ENCODE data around the gene MT3.
A peak's percentile ranks its signal among the peaks of the same experiment; 100 is the strongest.
"Not testable (repeated sequence)": the region's sequence is repeated elsewhere in the genome, so short reads cannot be mapped to it uniquely, and the experiment has no call there.

MT3 gene

GRCh38 chr16:56610017-56610608 lies 20.8 kb downstream of the MT3 start:
- DNase-seq (ENCODE audit: low spot score): no peak

DNA sequence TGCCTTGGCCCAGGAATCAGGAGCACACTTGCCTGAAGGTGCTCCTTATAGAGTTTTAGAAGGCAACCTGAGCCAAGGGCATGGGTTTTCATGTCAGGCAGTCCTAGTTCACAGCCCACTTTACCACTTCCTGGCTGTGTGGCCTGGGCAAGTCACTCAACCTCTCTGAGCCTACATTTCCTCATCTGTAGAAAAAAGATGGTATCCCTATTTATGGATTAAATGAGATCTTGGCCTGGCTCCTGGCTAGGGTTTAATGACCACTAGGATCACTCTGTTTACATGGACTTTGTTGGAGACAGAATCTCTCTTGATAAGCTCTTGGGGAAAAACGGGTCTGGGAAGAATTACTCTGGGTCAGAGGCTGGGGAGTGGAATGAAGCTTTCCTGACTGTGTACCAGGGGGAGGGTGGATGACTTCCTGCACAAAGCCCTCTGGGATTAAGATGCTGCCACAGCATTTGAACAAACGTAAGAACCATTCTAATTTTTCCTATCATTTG lies 21.3 kb downstream of the MT3 start:
- DNase-seq (ENCODE audit: low spot score): no peak

- DNase-seq (ENCODE audit: low spot score): no peak
Measured at GRCh38 chr16:56611281-56611833, 22.0 kb downstream of the MT3 start.

GRCh38 chr16:56613706-56614105 lies 24.4 kb downstream of the MT3 start:
- DNase-seq (ENCODE audit: low spot score): no peak

DNA sequence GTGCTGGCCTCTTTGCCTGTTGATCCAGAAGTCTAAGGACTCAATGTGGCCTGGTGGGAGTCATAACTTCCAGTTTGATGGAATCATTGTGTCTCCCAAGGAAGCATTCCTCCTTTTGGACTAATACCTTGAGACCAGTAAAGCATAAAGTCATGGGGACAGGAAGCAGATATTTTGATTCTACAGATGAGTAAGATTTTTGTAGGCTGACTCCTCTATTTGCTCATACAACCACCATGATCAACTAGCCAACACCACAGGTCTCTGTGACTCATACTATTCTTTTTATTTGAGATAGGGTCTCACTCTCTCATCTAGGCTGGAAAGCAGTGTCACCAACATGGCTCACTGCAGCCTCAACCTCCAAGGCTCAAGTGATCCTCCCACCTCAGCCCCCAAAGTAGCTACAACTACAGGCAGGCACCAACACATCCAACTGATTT lies 25.2 kb downstream of the MT3 start:
- no peak for DNase-seq (ENCODE audit: low spot score)

GRCh38 chr16:56615353-56615752 lies 26.0 kb downstream of the MT3 start:
- no peak for DNase-seq (ENCODE audit: low spot score)

GRCh38 chr16:56616608-56617211 lies 27.4 kb downstream of the MT3 start:
- no peak for DNase-seq (ENCODE audit: low spot score)

DNA sequence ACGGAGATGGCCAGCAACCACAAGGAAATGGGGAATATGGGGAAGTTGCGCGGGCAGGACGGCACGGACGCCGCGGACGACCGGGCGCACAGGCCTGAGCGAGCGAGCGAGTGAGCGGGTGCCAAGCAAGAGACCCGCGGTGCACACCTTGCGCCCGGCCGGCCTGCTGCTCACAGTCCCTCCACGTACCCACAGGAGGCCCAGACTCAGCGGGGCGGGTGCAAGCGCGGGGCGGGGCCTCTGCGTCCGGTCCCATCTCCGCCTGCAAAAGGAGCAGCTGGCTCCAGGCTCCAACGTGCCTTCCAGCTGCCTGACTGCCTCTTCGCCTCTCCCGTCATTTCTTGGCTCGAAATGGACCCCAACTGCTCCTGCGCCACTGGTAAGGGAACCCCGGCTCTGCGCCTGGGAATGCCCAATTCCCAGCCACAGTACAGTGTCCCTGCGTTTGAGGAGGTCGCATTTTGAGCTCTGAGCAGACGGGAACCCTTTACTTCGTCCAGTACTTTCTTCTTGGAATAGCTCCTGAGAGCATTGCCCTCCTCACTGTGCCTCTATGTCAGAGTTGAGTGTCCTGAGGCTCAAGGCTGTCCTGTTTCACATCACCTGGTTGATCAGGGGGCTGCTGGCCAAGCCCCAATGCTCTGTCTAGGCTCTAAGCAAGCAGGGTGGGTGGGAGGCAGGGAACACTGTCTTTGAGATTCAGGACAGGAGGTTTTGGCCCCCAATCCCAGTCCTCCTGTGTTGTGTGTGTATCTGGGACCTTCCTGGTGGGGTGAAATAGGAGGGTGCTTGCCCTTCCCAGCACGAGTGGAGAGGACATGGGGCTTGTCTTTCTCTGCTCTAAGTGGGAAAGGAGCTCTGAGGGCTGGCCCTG lies 28.1 kb downstream of the MT3 start:
- DNase-seq (ENCODE audit: low spot score): no peak

GRCh38 chr16:56618138-56618537 lies 28.8 kb downstream of the MT3 start:
- no peak for DNase-seq (ENCODE audit: low spot score)

GRCh38 chr16:56620339-56620897 lies 31.1 kb downstream of the MT3 start:
- no peak for DNase-seq (ENCODE audit: low spot score)

GRCh38 chr16:56621665-56622445 lies 32.5 kb downstream of the MT3 start:
- not testable (repeated sequence) for DNase-seq (ENCODE audit: low spot score)

DNA sequence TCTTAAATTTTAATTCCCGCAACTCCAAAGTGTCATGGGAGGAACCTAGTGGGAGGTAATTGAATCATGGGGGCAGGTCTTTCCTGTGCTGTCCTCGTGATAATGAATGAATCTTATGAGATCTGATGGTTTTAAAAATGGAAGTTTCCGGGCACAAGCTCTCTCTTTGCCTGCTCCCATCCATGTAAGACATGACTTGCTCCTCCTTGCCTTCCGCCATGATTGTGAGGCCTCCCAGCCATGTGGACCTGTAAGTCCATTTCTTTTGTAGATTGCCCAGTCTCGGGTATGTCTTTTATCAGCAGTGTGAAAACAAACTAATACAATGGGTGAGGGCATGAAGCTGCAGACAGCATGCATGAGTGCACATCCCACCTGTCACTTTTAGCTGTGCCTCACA lies 33.9 kb downstream of the MT3 start:
- DNase-seq (ENCODE audit: low spot score): not testable (repeated sequence)

DNA sequence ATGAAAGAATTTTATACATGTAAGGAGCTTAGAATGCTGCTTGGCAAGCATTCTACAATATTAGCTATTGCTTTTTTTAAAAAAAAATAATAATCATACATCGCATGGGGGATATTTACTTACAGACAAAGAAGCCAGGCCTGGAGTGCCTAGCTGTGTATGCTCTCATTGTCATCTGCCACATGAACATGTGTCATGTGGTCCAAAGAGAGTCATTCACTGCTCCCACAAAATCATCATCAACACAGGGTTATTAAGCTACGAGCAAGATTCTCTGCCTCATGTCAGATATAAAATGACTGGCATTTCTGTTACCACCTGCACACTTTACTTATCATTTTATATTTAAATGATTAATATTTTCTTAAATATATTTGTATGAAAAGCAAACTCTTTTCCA lies 34.3 kb downstream of the MT3 start:
- no peak for DNase-seq (ENCODE audit: low spot score)

GRCh38 chr16:56625140-56625942 lies 36.0 kb downstream of the MT3 start, which contains the start of gene MT1E:
TSS of gene MT1E (plus strand) at chr16:56625781. CDS start at chr16:56625852, 71 bp downstream.
- peak; percentile 73 for DNase-seq (ENCODE audit: low spot score)

DNA sequence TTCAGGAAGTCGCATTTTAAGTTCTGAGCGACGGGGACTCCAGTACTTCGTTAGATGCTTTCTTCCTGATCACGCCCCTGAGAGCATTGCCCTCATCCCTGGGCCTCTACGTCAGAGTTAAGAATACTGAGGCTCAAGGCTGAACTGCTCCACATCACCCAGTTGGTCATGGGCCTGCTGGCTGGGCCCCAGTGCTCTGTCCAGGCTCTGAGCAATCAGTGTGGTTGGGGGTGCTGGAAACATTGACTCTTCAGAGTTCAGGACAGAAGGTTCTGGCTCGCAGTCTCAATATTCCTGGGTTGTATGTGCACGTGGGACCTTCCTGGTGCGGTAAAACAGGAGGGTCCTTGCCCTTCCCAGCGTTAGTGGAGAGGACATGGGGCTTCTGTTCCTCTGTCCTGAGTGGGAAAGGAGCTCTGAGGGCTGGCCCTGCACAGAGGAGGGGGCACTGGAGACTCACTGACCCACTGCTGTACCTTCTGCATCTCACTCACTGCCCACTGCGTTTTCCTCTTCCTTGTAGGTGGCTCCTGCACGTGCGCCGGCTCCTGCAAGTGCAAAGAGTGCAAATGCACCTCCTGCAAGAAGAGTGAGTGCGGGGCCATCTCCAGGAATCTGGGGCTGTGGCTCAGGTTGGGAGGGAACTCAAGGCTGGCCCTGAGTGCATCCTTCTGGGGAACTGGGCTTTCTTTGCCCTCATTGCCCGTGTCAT lies 36.8 kb downstream of the MT3 start:
- DNase-seq (ENCODE audit: low spot score): no peak

- no peak for DNase-seq (ENCODE audit: low spot score)
Measured at GRCh38 chr16:56626685-56627084, 37.4 kb downstream of the MT3 start.

- DNase-seq (ENCODE audit: low spot score): no peak
Measured at GRCh38 chr16:56628486-56629350, 39.4 kb downstream of the MT3 start.

GRCh38 chr16:56629531-56629930 lies 40.2 kb downstream of the MT3 start:
- no peak for DNase-seq (ENCODE audit: low spot score)

DNA sequence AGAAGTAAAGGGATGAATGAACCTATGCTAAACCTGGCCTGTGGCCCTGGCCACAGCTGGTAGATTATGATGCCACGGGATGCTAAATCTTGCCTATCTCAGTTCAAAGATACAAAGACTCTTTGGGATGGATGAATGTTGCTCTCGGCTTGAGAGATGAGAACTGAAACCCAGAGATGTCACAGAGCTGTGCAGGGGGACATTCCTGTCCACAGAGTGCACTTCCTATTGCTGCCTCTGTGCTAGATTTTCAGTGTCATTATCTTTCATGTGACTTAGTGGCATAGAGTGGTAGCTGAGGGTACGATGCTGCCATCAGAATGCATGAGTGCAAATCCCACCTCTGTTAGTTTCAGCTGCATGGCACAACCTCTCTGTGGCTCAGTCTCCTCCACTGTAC lies 40.8 kb downstream of the MT3 start:
- DNase-seq (ENCODE audit: low spot score): no peak

Data from putamen (tissue), 1 donor.